GM12878 (cell line): Measurements from ENCODE around the gene CYP2U1. TPM values are rescaled to one million over a fixed set of nuclear protein-coding genes. Genes with fewer than 3 reads are reported as not detected.

Experiments used
- ATAC-seq: fragments of 200-7000 bp; cut with Tn5 transposase; 3 replicates; pipeline ENCODE4 v1.9.1; 2020; ENCODE audit warnings: mild to moderate bottlenecking, moderate library complexity
- BruUV-seq: library from RNA; stranded (reverse); fragments of 400-500 nt; replicated peaks from 2 replicates; lab custom pipeline; 2021; lab: Mats Ljungman, UMichigan
- CTCF ChIA-PET: fragments of 300-600 bp; sonication (Branson Sonifier 250); formaldehyde crosslinking; extraction: SDS; loops from one replicate; lab custom pipeline; 2021; ENCODE audit warnings: inconsistent platforms; lab: Yijun Ruan, JAX
- POLR2A ChIA-PET: fragments of 350-600 bp; formaldehyde crosslinking; extraction: SDS; loops from one replicate; lab custom pipeline; 2021; ENCODE audit warnings: inconsistent platforms; lab: Charles Lee
- RAD21 ChIA-PET: fragments of 300-600 bp; sonication (Branson Sonifier 250); formaldehyde crosslinking; loops from one replicate; lab custom pipeline; 2023; ENCODE audit warnings: antibody characterized with exemption; ENCODE audit not compliant: unreplicated experiment; lab: Charles Lee
- SMC1A ChIA-PET: fragments of 300-600 bp; sonication (Branson Sonifier 250); formaldehyde crosslinking; loops from one replicate; lab custom pipeline; 2023; ENCODE audit not compliant: unreplicated experiment, uncharacterized antibody; lab: Charles Lee
- DNase-seq: peaks from one replicate; pipeline ENCODE4 v3.0.0-alpha.2; 2011; ENCODE audit warnings: low read depth, low spot score
- FAIRE-seq: peaks from 3 replicates; lab custom pipeline; 2011; peaks lifted over from hg19 to GRCh38; lab: Jason Lieb, UNC
- H2AFZ ChIP-seq: 2 replicates; pipeline ENCODE4 v1.6.0; 2011; ENCODE audit warnings: low read depth, low read length, control low read depth; ENCODE audit not compliant: control insufficient read depth
- H3K27ac ChIP-seq: 2 replicates; pipeline ENCODE4 v1.5.1; 2011; ENCODE audit warnings: control low read depth; ENCODE audit not compliant: control insufficient read depth, insufficient read depth
- H3K27me3 ChIP-seq, 2 experiments: replicated peaks in 1 of 2; 2 replicates each; pipeline versions ENCODE4 v1.6.0 to v1.6.1; 2011; ENCODE audit warnings: low read length in 1 of 2; ENCODE audit not compliant: control insufficient read depth in 2 of 2, insufficient read depth in 2 of 2
- H3K36me3 ChIP-seq, 2 experiments: 2 replicates each; pipeline ENCODE4 v1.5.1; 2011; ENCODE audit warnings: low read length in 1 of 2; ENCODE audit not compliant: control insufficient read depth in 2 of 2, insufficient read depth in 2 of 2
- H3K4me1 ChIP-seq: 2 replicates; pipeline ENCODE4 v1.6.1; 2011; ENCODE audit warnings: mild to moderate bottlenecking, low read length, moderate library complexity, mixed read lengths; ENCODE audit not compliant: control insufficient read depth, insufficient read depth
- H3K4me2 ChIP-seq: 2 replicates; pipeline ENCODE4 v1.6.0; 2011; ENCODE audit warnings: control low read depth; ENCODE audit not compliant: control insufficient read depth, insufficient read depth
- H3K4me3 ChIP-seq: fragments of 200-600 bp; sonication (generic); 2 replicates; pipeline ENCODE4 v1.5.1; 2016
- H3K79me2 ChIP-seq: 2 replicates; pipeline ENCODE4 v1.6.0; 2011; ENCODE audit warnings: low read length; ENCODE audit not compliant: control insufficient read depth, insufficient read depth
- H3K9ac ChIP-seq: 2 replicates; pipeline ENCODE4 v1.8.0; 2011; ENCODE audit warnings: low read length, control low read depth, mixed read lengths; ENCODE audit not compliant: control insufficient read depth, insufficient read depth
- H3K9me3 ChIP-seq: replicated peaks from 3 replicates; pipeline ENCODE4 v1.5.1; 2011; ENCODE audit warnings: mild to moderate bottlenecking, low read length; ENCODE audit not compliant: control insufficient read depth, insufficient read depth
- H4K20me1 ChIP-seq: 2 replicates; pipeline ENCODE4 v1.6.0; 2011; ENCODE audit not compliant: control insufficient read depth, insufficient read depth
- ASH2L ChIP-seq: fragments of 300-600, 200-600 bp; sonication (generic); IDR thresholded peaks from 2 replicates; pipeline ENCODE4 v1.6.1; 2017; ENCODE audit warnings: low read depth, mild to moderate bottlenecking, borderline replicate concordance
- ATF2 ChIP-seq: IDR thresholded peaks from 2 replicates; pipeline ENCODE4 v1.6.1; 2012; ENCODE audit warnings: low read length, inconsistent platforms
- BHLHE40 ChIP-seq, 2 experiments: fragments of 450-650 bp in 1 of 2; IDR thresholded peaks; 2 replicates each; pipeline ENCODE4 v1.6.1; 2011 to 2017; ENCODE audit warnings: low read depth in 2 of 2, borderline replicate concordance in 1 of 2, improper control_type of control experiment in 1 of 2, low read length in 1 of 2, mild to moderate bottlenecking in 1 of 2
- CHD4 ChIP-seq: fragments of 200-600 bp; sonication (generic); IDR thresholded peaks from 2 replicates; pipeline ENCODE4 v1.6.1; 2016; ENCODE audit warnings: mild to moderate bottlenecking
- FOS ChIP-seq: IDR thresholded peaks from 3 replicates; pipeline ENCODE4 v1.6.1; 2011; ENCODE audit warnings: borderline replicate concordance; ENCODE audit not compliant: insufficient read length; ENCODE audit errors: extremely low read depth
- HSF1 ChIP-seq: fragments of 150-350 bp; IDR thresholded peaks from 2 replicates; pipeline ENCODE4 v1.6.1; 2014; ENCODE audit warnings: mild to moderate bottlenecking, low read depth, low read length
- JUND ChIP-seq: IDR thresholded peaks from 2 replicates; pipeline ENCODE4 v1.6.1; 2012; ENCODE audit warnings: low read depth, mild to moderate bottlenecking, low read length, improper control_type of control experiment, moderate library complexity
- MEF2B ChIP-seq: fragments of 450-650 bp; IDR thresholded peaks from 2 replicates; pipeline ENCODE4 v1.6.1; 2018; ENCODE audit warnings: mild to moderate bottlenecking, moderate library complexity; ENCODE audit not compliant: partially characterized antibody, poor library complexity, severe bottlenecking
- MLLT1 ChIP-seq: fragments of 450-650 bp; IDR thresholded peaks from 2 replicates; pipeline ENCODE4 v1.6.1; 2016; ENCODE audit warnings: mild to moderate bottlenecking
- PML ChIP-seq: IDR thresholded peaks from 2 replicates; pipeline ENCODE4 v1.6.1; 2012; ENCODE audit warnings: low read length, inconsistent platforms
- POLR2AphosphoS2 ChIP-seq: IDR thresholded peaks from 2 replicates; pipeline ENCODE4 v1.6.1; 2011; ENCODE audit warnings: low read depth, mild to moderate bottlenecking, low read length, improper control_type of control experiment, moderate library complexity
- PRDM15 ChIP-seq: fragments of 450-650 bp; formaldehyde crosslinking; IDR thresholded peaks from 2 replicates; pipeline ENCODE4 v1.4.0; 2020; ENCODE audit warnings: mild to moderate bottlenecking, moderate library complexity
- RUNX3 ChIP-seq: IDR thresholded peaks from 2 replicates; pipeline ENCODE4 v1.6.1; 2012; ENCODE audit warnings: low read length, inconsistent platforms
- SMAD1 ChIP-seq: fragments of 450-650 bp; IDR thresholded peaks from 2 replicates; pipeline ENCODE4 v1.6.1; 2018; ENCODE audit warnings: mild to moderate bottlenecking, low read depth; ENCODE audit not compliant: partially characterized antibody
- TAF1 ChIP-seq: IDR thresholded peaks from 2 replicates; pipeline ENCODE4 v1.6.1; 2011; ENCODE audit warnings: mild to moderate bottlenecking, low read depth, low read length, borderline replicate concordance
- WGBS: methylation state at CpG from one replicate; pipeline ENCODE4 v1.1.6; 2016; ENCODE audit warnings: low lambda C conversion rate; ENCODE audit not compliant: insufficient replicate concordance, insufficient coverage; ENCODE audit errors: missing lambda C conversion rate; 5-methylcytosine and 5-hydroxymethylcytosine counted together
- in situ Hi-C: fragments of 300-500 bp; cut with MboI; formaldehyde crosslinking; loops from 9 replicates; pipeline ENCODE4 v1.14.3; 2018; ENCODE audit warnings: mixed read lengths
- intact Hi-C: fragments of 100-400 bp; cut with micrococcal nuclease; formaldehyde crosslinking; loops from one replicate; pipeline ENCODE4 v1.14.2; 2022; ENCODE audit not compliant: unreplicated experiment
- polyA plus RNA-seq, 11 experiments: library from polyadenylated mRNA; depleted of rRNA in 4 of 11; unstranded in 6 of 11; stranded (reverse) in 5 of 11; fragments of >200 nt; fragmentation: Nextera tagmentation in 4 of 11; fragmentation: Illumina TruSeq in 1 of 11; extraction: Ambion mirVana in 4 of 11; extraction: Trizol in 1 of 11; gene quantifications; 1 replicate in 1 of 11; 2 replicates in 10 of 11; pipeline versions ENCODE4 v1.2.1 to v1.2.3, GENCODE V29; 2011 to 2016; ENCODE audit warnings: inconsistent platforms in 2 of 11, missing spikeins in 2 of 11, low read depth in 1 of 11
- total RNA-seq, 4 experiments: library from RNA; depleted of rRNA in 3 of 4; stranded (reverse); fragments of >200 nt in 3 of 4; fragmentation: Illumina TruSeq in 1 of 4; extraction: Trizol in 1 of 4; gene quantifications; 2 replicates each; pipeline versions ENCODE4 v1.2.1 to v1.2.3, GENCODE V29; 2013 to 2021

The CYP2U1 gene
- total and polyA plus RNA-seq, 10 of the 15 experiments (the other 5 are each of a cell fraction or from before 2014, with no cell fraction given) = 0.41 to 3.4 (median 2.9) TPM

- H3K27ac ChIP-seq = peak overlapping the region; percentile 82
- H2AFZ ChIP-seq = peak overlapping the region; percentile 52
- 2% methylated on average over 3 of the region's 3 CpGs for WGBS
- ChIA-PET SMC1A (interaction anchor here (0.6 to 5.0 kb wide), 15 partner anchors 9 to 578 kb away, joined by 3 to 31 read pairs (median 4); no protein-coding TSS in a partner anchor), CTCF (interaction anchor here (0.7 to 5.0 kb wide), 5 partner anchors 10 to 1822 kb away, joined by 3 to 43 read pairs (median 5); no protein-coding TSS in a partner anchor), POLR2A (interaction anchor here (0.5 to 2.1 kb wide), 9 partner anchors 8 to 273 kb away, joined by 3 to 6 read pairs (median 3); partner anchors contain the start of gene PAPSS1), RAD21 (interaction anchor here (0.9 to 5.9 kb wide), 9 partner anchors 10 to 126 kb away, joined by 3 to 43 read pairs (median 4); no protein-coding TSS in a partner anchor)
- H3K4me3 ChIP-seq = peak overlapping the region; percentile 61
- in situ Hi-C loops = no loop called here
- H3K4me1 ChIP-seq = peaks cover 27% of the 10 kb centered on the region
- H4K20me1 ChIP-seq = no peaks in the 10 kb centered on the region
- H3K4me2 ChIP-seq = peak overlapping the region; percentile 78
- FAIRE-seq = no peak
- ATAC-seq = peak; percentile 46
- peak overlapping the region; percentile 63 for H3K9ac ChIP-seq
- no peaks in the 10 kb centered on the region for H3K9me3 ChIP-seq
- peaks cover 0 to 3% of the 10 kb centered on the region in 2 experiments; a peak in 1 of 4 replicates for H3K36me3 ChIP-seq
- H3K79me2 ChIP-seq = peaks cover 66% of the 10 kb centered on the region
- no peaks in the 10 kb centered on the region for H3K27me3 ChIP-seq
- BruUV-seq = no TSS peak
- intact Hi-C loops = loop anchor here (5.0 kb wide), 1 partner anchor 277 kb away; no protein-coding TSS in a partner anchor
- DNase-seq = peak; percentile 48
- TF ChIP-seq BHLHE40 (IDR thresholded peaks at IDR 0.05; ENCODE audit: borderline replicate concordance in 1 of 2, low read depth in 2 of 2, low read length in 1 of 2) (0 out of 4 replicates have a peak, but pooled peaks of 1 of the 2 experiments have one; percentile 12), HSF1 (no peak), TAF1 (0 out of 2 replicates have a peak, but pooled peaks have one; percentile 20), CHD4 (no peak), SMAD1 (no peak), MLLT1 (no peak), JUND (no peak), PRDM15 (CRISPR knock-in tag) (no peak), FOS (no peak), ATF2 (no peak), ASH2L (no peak), PML (no peak), POLR2AphosphoS2 (no peak), RUNX3 (peak; percentile 17; the same call in 1 of the 2 replicates), MEF2B (peak; percentile 95)
These were observed 62.6 kb downstream of the CYP2U1 start for GRCh38 chr4:107993969-107994368.
